ENCODE results near the gene PCDH18. TPM values are rescaled to one million over a fixed set of nuclear protein-coding genes. Genes with fewer than 3 reads are reported as not detected.

The PCDH18 gene
- total RNA-seq, 5 donors from 2014 or later (not counting 1 experiment from before 2014, with no cell fraction given) = 0.03 to 0.43 (median 0.19) TPM; not detected in 1

DNA sequence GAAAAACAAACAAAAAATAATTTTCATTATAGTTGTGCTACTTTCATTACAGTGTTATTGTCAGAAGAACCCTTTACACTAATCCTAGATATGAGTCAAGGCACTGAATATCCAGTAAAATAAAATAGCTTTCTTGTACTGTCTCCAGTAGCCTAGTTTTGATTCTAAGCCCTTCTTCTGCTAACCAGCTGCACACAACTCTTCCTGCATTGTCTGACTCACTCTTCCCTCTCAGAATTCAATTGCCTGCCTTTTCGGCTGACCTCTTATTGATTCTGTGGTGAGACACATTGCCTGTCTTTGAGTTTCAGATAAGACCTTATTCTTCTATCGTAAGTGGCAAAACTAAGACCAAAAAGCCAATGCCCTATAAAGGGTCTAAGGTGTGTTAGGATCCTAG, 26.7 kb upstream of the PCDH18 start:
- H3K27ac Mint-ChIP-seq = no peak overlapping the region
- POLR2A ChIA-PET = interaction anchor here in 1 of 2 donors (0.9 kb wide), 1 partner anchor 10 kb away, joined by 4 read pairs; no protein-coding TSS in a partner anchor
- Histone ChIP-seq H3K4me3 (ENCODE audit: control insufficient read depth in 1 of 2, extremely low read depth in 1 of 2, low read length in 1 of 2) (no peak overlapping the region), H3K36me3 (ENCODE audit: control insufficient read depth in 2 of 2, extremely low read depth in 1 of 2, insufficient read depth in 1 of 2, low read length in 1 of 2) (no peaks in the 10 kb centered on the region), H3K27ac (ENCODE audit: low read length) (no peak overlapping the region), H3K27me3 (replicated peaks in 1 of 2; ENCODE audit: control insufficient read depth in 2 of 2, extremely low read depth in 1 of 2, insufficient read depth in 2 of 2, low read length in 1 of 2) (no peaks in the 10 kb centered on the region), H3K9me3 (no peaks in the 10 kb centered on the region), H3K4me1 (ENCODE audit: control insufficient read depth in 1 of 2, extremely low read depth in 1 of 2, insufficient read depth in 2 of 2, low read length in 2 of 2) (no peaks in the 10 kb centered on the region)
- no peak overlapping the region for H3K4me3 Mint-ChIP-seq
- no peaks in the 10 kb centered on the region for H3K27me3 Mint-ChIP-seq
- no peaks in the 10 kb centered on the region for H3K36me3 Mint-ChIP-seq
- 80% methylated on average over 1 of the region's 2 CpGs for WGBS (ENCODE audit: insufficient coverage)
- no peak for ATAC-seq (replicated peaks in 1 of 4)
- no peaks in the 10 kb centered on the region for H3K4me1 Mint-ChIP-seq
- peaks cover 3 to 18% (median 11%) of the 10 kb centered on the region in 3 donors for H3K9me3 Mint-ChIP-seq
- DNase-seq = no peak
- CTCF ChIA-PET = no interaction called here

GRCh38 chr4:137545461-137545861, 13.2 kb upstream of the PCDH18 start:
- Histone ChIP-seq H3K4me3 (ENCODE audit: control insufficient read depth in 1 of 2, extremely low read depth in 1 of 2, low read length in 1 of 2) (no peak overlapping the region), H3K9me3 (no peaks in the 10 kb centered on the region), H3K27me3 (replicated peaks in 1 of 2; ENCODE audit: control insufficient read depth in 2 of 2, extremely low read depth in 1 of 2, insufficient read depth in 2 of 2, low read length in 1 of 2) (no peaks in the 10 kb centered on the region), H3K27ac (ENCODE audit: low read length) (no peak overlapping the region), H3K4me1 (ENCODE audit: control insufficient read depth in 1 of 2, extremely low read depth in 1 of 2, insufficient read depth in 2 of 2, low read length in 2 of 2) (no peaks in the 10 kb centered on the region), H3K36me3 (ENCODE audit: control insufficient read depth in 2 of 2, extremely low read depth in 1 of 2, insufficient read depth in 1 of 2, low read length in 1 of 2) (no peaks in the 10 kb centered on the region)
- H3K36me3 Mint-ChIP-seq = no peaks in the 10 kb centered on the region
- H3K9me3 Mint-ChIP-seq = peaks cover 0 to 6% (median 4%) of the 10 kb centered on the region in 3 donors
- ATAC-seq (replicated peaks in 1 of 4) (no peak), DNase-seq (no peak)
- CTCF ChIA-PET = no interaction called here
- H3K27me3 Mint-ChIP-seq = no peaks in the 10 kb centered on the region
- no peak overlapping the region for H3K4me3 Mint-ChIP-seq
- no peak overlapping the region for H3K27ac Mint-ChIP-seq
- POLR2A ChIA-PET = no interaction called here
- H3K4me1 Mint-ChIP-seq = no peaks in the 10 kb centered on the region
- WGBS (ENCODE audit: insufficient coverage) = no CpG with 5 or more reads among the region's 4 CpGs

GRCh38 chr4:137543648-137544047, 11.4 kb upstream of the PCDH18 start:
- H3K27ac Mint-ChIP-seq = no peak overlapping the region
- DNase-seq (no peak), ATAC-seq (replicated peaks in 1 of 4) (no peak)
- Histone ChIP-seq H3K27me3 (replicated peaks in 1 of 2; ENCODE audit: control insufficient read depth in 2 of 2, extremely low read depth in 1 of 2, insufficient read depth in 2 of 2, low read length in 1 of 2) (no peaks in the 10 kb centered on the region), H3K4me3 (ENCODE audit: control insufficient read depth in 1 of 2, extremely low read depth in 1 of 2, low read length in 1 of 2) (no peak overlapping the region), H3K9me3 (no peaks in the 10 kb centered on the region), H3K27ac (ENCODE audit: low read length) (no peak overlapping the region), H3K4me1 (ENCODE audit: control insufficient read depth in 1 of 2, extremely low read depth in 1 of 2, insufficient read depth in 2 of 2, low read length in 2 of 2) (no peaks in the 10 kb centered on the region), H3K36me3 (ENCODE audit: control insufficient read depth in 2 of 2, extremely low read depth in 1 of 2, insufficient read depth in 1 of 2, low read length in 1 of 2) (no peaks in the 10 kb centered on the region)
- no peaks in the 10 kb centered on the region for H3K36me3 Mint-ChIP-seq
- no peak overlapping the region for H3K4me3 Mint-ChIP-seq
- WGBS (ENCODE audit: insufficient coverage) = no CpG with 5 or more reads among the region's 3 CpGs
- H3K27me3 Mint-ChIP-seq = no peaks in the 10 kb centered on the region
- peaks cover 0 to 5% (median 4%) of the 10 kb centered on the region in 3 donors for H3K9me3 Mint-ChIP-seq
- ChIA-PET POLR2A (no interaction called here), CTCF (no interaction called here)
- H3K4me1 Mint-ChIP-seq = no peaks in the 10 kb centered on the region

GRCh38 chr4:137543198-137543597, 10.9 kb upstream of the PCDH18 start:
- H3K4me3 ChIP-seq (ENCODE audit: control insufficient read depth in 1 of 2, extremely low read depth in 1 of 2, low read length in 1 of 2) = no peak overlapping the region
- Mint-ChIP-seq H3K4me1 (no peaks in the 10 kb centered on the region), H3K36me3 (no peaks in the 10 kb centered on the region), H3K27me3 (no peaks in the 10 kb centered on the region), H3K9me3 (peaks cover 0 to 5% (median 4%) of the 10 kb centered on the region in 3 donors), H3K27ac (no peak overlapping the region), H3K4me3 (no peak overlapping the region)
- no peaks in the 10 kb centered on the region for H3K27me3 ChIP-seq (replicated peaks in 1 of 2; ENCODE audit: control insufficient read depth in 2 of 2, extremely low read depth in 1 of 2, insufficient read depth in 2 of 2, low read length in 1 of 2)
- H3K36me3 ChIP-seq (ENCODE audit: control insufficient read depth in 2 of 2, extremely low read depth in 1 of 2, insufficient read depth in 1 of 2, low read length in 1 of 2) = no peaks in the 10 kb centered on the region
- ChIA-PET CTCF (no interaction called here), POLR2A (no interaction called here)
- no CpG with 5 or more reads among the region's 2 CpGs for WGBS (ENCODE audit: insufficient coverage)
- H3K9me3 ChIP-seq = no peaks in the 10 kb centered on the region
- ATAC-seq (replicated peaks in 1 of 4) (no peak), DNase-seq (no peak)
- H3K27ac ChIP-seq (ENCODE audit: low read length) = no peak overlapping the region
- no peaks in the 10 kb centered on the region for H3K4me1 ChIP-seq (ENCODE audit: control insufficient read depth in 1 of 2, extremely low read depth in 1 of 2, insufficient read depth in 2 of 2, low read length in 2 of 2)

- Mint-ChIP-seq H3K4me1 (no peaks in the 10 kb centered on the region), H3K4me3 (no peak overlapping the region), H3K27ac (no peak overlapping the region), H3K27me3 (no peaks in the 10 kb centered on the region), H3K9me3 (peaks cover 3 to 5% (median 4%) of the 10 kb centered on the region in 3 donors), H3K36me3 (no peaks in the 10 kb centered on the region)
- Histone ChIP-seq H3K9me3 (no peaks in the 10 kb centered on the region), H3K4me1 (ENCODE audit: control insufficient read depth in 1 of 2, extremely low read depth in 1 of 2, insufficient read depth in 2 of 2, low read length in 2 of 2) (no peaks in the 10 kb centered on the region), H3K27me3 (replicated peaks in 1 of 2; ENCODE audit: control insufficient read depth in 2 of 2, extremely low read depth in 1 of 2, insufficient read depth in 2 of 2, low read length in 1 of 2) (no peaks in the 10 kb centered on the region), H3K4me3 (ENCODE audit: control insufficient read depth in 1 of 2, extremely low read depth in 1 of 2, low read length in 1 of 2) (no peak overlapping the region), H3K27ac (ENCODE audit: low read length) (no peak overlapping the region), H3K36me3 (ENCODE audit: control insufficient read depth in 2 of 2, extremely low read depth in 1 of 2, insufficient read depth in 1 of 2, low read length in 1 of 2) (no peaks in the 10 kb centered on the region)
- DNase-seq (no peak), ATAC-seq (replicated peaks in 1 of 4) (no peak)
- 80% methylated on average over 1 of the region's 7 CpGs for WGBS (ENCODE audit: insufficient coverage)
- CTCF ChIA-PET = no interaction called here
- POLR2A ChIA-PET = interaction anchor here in 1 of 2 donors (0.7 kb wide), 1 partner anchor 69 kb away, joined by 4 read pairs; no protein-coding TSS in a partner anchor
Observed at GRCh38 chr4:137541876-137542646, 9.8 kb upstream of the PCDH18 start.

GRCh38 chr4:137541181-137541580, 8.9 kb upstream of the PCDH18 start:
- Histone ChIP-seq H3K27ac (ENCODE audit: low read length) (no peak overlapping the region), H3K27me3 (replicated peaks in 1 of 2; ENCODE audit: control insufficient read depth in 2 of 2, extremely low read depth in 1 of 2, insufficient read depth in 2 of 2, low read length in 1 of 2) (no peaks in the 10 kb centered on the region), H3K9me3 (no peaks in the 10 kb centered on the region), H3K36me3 (ENCODE audit: control insufficient read depth in 2 of 2, extremely low read depth in 1 of 2, insufficient read depth in 1 of 2, low read length in 1 of 2) (no peaks in the 10 kb centered on the region), H3K4me1 (ENCODE audit: control insufficient read depth in 1 of 2, extremely low read depth in 1 of 2, insufficient read depth in 2 of 2, low read length in 2 of 2) (no peaks in the 10 kb centered on the region), H3K4me3 (ENCODE audit: control insufficient read depth in 1 of 2, extremely low read depth in 1 of 2, low read length in 1 of 2) (no peak overlapping the region)
- ATAC-seq (replicated peaks in 1 of 4) = no peak
- Mint-ChIP-seq H3K27me3 (no peaks in the 10 kb centered on the region), H3K27ac (no peak overlapping the region), H3K4me3 (no peak overlapping the region), H3K4me1 (no peaks in the 10 kb centered on the region), H3K36me3 (no peaks in the 10 kb centered on the region), H3K9me3 (peaks cover 4 to 7% (median 5%) of the 10 kb centered on the region in 3 donors)
- ChIA-PET CTCF (no interaction called here), POLR2A (no interaction called here)
- DNase-seq = no peak
- no CpG with 5 or more reads among the region's 3 CpGs for WGBS (ENCODE audit: insufficient coverage)

Data from T-cell (primary cell).